ENCODE results near the gene ARHGEF1.
"Not testable (repeated sequence)": the region's sequence is repeated elsewhere in the genome, so short reads cannot be mapped to it uniquely, and the experiment has no call there.

The ARHGEF1 gene

GRCh38 chr19:41906916-41907680, 24.1 kb downstream of the ARHGEF1 start:
- no peak for DNase-seq

- no peak for DNase-seq
These were observed 25.1 kb downstream of the ARHGEF1 start for GRCh38 chr19:41907994-41908615.

DNA sequence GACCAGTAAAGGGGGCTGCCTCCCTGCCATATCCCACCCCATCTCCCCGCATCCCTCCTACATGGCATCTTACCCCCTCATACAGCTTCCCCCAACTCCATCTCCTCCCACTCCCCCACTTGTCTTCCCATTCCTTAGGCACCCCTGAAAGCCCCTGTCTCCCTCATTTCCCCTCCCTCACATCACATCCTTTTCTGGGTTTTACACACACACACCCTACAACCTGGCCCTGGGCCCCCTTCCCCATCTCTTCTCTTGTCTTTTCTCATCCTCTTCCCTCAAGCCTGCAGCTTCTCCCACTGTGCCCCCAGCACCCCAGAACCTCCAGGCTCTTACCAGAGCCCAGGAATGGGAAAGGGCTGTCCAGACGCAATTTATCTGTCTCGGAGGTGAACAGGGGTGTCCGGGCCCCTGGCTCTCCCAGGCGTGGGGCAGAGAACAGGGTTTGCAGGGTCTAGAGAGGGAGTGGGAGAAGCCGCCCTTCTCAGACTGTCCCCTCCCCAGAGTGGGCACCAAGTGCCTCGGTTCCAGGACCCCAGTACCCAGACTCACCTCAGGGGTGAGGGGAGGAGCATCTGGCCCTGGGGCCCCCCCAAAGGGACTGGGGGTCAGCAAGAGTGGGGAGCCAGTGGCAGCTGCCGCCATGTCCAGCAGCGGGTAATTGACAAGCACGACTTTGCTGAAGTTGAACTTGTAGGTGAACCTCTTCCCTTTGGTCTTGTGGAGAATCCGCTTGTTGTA, 25.9 kb downstream of the ARHGEF1 start:
- no peak for DNase-seq

DNA sequence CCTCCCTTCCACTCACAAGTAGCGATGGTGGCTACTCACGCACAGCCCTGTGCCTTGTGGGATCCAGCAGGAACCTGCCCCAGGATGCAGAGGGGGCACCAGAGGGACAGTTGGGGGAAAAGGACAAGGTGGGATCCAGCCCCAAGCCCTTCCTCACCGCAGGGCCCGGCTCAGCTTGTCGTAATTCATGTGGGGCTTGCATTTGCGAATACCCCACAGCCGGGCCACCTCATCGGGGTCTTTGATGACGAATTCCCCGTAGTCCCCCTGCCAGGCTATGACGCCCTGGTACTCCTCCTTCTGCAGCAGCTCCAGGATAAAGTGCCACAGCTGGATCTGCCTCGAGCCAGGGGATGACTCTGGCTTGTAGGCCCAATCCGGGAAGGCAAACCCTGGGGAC, 26.7 kb downstream of the ARHGEF1 start:
- no peak for DNase-seq

DNA sequence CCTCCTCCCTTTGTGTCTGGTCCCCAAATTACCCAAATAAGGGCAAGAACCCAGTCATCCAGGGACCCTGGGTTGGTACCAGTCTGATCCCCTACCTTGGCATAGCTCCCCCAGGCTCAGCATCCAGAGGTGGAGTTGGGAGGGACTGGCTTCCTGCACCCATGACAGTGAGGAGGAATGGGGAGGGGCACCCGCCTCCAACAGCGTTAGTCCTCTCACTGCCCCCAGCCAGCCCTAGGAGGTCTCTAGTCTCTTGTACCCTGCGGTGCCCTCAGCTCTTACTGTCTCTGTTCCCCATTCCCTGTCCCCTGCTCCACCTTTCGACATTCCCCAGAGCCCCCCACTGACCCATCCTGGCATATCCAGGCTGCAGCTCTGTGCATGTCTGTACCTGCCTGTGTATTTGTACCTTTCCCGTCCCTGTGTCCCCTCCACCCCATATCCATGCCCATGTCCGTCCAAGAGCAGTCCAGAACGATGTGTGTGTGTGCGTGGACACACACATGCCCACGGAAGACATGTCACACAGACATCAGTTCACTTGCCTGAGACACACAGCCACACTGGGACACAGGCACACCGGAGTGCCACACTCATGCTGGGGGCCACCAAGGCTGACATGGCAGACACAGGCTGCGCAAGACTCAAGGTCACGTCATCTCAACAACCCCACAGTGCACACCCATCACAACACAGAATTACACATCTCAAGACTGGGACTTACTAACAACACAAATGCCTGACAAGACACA, 27.4 kb downstream of the ARHGEF1 start:
- DNase-seq: no peak

DNA sequence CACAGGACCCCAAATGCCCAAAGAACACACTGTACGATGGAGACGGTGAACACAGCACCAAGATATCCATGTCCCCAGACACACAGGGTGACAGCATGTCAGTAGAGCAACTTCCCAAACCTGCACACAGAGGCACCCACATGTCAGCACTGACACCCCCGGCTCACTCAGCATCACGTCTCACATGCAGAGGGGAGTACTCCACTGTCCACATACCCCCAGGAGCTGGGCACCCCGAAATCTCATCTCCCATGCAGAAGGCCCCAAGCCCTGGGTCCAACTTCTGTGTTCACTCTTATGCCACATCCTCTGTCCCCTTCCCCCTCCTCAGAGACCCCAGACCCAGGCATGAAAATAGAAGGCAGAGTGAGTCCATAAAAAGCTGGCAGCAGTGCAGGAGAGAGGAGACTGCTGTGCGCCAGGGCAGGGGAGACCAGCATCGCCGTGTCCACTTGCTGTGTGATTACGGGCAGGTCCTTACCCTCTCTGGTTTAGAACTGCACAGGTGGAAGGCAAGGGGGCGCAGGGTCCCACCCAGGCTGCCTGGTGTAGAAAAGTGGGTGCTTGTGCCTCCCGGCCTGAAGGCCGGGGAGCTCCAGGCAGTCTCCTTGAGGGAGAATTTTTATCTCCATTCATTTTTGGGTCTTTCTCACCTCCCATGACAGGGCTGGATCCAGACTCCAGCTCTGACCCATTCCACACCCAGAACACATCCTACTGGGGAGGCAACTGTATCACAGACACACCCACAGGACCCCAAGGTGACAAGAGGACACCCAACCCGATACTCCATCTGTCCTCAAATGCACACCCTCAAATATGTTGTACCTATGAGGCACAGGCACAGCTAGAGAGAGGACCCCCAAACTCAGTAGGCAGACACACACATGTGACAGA, 28.3 kb downstream of the ARHGEF1 start:
- no peak for DNase-seq

DNA sequence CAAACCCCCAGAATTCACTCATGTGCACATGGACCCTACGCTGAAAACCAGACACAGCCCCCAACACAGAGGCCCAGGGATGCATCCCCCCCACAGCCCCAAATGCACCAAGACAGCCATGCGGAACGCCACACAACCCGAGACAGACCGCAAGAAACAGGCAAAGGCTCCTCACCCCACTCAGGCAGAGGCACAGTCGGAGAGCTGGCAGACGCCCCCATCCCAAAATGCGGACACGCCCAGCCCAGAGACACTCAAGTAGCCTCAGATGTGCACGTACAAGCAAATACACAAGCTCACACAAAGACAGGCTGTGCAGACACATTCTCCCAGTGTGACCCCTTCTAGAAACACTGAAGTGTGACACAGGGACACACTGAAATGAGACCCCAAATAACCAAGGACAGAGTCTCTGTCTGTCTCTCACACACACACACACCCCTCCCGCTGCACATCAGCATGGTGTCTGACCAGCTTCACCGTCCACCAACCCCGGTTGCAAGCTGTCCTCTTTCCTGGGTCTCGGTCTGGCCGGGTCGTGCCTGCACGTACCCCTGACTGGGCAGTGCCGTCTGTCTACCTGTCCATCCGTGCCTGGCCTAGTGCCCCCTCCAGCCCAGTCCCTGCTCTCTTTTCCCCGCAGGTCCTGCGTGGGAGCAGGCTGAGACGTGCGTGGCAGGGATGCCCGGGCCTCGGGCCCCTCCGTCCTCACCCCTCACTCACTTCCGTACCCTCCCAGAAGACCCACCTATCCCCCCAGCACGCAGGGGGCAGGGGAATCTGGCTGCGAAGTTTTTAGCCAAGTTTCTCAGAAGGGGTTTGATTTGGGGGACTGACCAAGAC, 29.1 kb downstream of the ARHGEF1 start:
- DNase-seq: no peak

- DNase-seq: no peak
These were observed 30.0 kb downstream of the ARHGEF1 start for GRCh38 chr19:41912899-41913537.

DNA sequence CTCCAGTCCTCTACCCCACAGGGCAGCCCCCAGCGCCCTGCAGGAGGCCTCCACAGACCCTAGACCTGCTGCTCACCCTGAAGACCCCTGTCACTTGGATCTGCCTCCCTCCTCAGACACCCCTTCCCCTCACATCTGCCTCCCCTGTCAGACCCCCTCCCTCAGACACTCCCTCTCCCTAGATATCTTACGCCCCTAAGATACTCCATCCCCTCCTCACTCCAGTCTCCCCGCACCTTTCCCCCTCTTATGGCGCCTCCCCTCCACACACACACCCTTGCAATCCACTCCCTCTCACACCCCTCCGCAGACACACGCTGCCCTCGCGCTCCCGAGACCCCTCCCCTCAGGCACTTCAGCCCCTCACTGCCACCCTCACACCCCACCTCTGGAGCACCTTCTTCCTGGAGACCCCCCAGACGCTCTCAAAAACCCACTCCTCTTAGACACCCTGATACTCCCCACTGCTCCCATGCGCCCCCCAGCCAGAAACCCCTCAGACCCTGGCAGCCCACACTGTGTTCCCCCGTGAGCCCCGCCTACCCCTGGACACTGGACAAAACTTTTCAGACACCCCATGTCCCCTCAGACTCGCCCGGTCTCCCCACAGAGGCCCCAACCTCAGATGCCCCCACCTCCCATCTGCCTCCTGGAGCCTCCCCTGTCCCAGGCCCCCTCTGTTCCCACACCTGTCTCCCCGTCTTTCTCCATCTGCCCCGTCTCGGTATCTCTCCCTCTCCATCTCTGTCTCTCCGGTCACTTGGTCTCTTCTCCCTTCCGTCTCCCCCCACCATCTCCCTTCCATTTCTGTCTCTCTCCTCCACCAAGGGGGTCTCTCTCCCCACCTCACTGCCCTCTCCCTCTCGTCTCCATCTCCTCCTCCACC, 30.8 kb downstream of the ARHGEF1 start:
- no peak for DNase-seq

DNA sequence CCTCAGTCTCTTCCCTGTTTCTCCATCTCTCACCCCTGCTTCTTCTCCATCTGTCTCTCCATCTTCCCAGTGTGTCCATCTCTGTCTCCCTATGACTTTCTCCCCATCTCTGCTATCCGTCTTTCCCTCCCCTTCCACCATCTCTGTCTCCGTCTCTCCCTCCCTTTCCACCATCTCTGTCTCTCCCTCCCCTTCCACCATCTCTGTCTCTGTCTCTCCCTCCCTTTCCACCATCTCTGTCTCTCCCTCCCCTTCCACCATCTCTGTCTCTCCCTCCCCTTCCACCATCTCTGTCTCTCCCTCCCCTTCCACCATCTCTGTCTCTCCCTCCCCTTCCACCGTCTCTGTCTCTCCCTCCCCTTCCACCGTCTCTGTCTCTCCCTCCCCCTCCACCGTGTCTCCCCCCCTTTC, 31.4 kb downstream of the ARHGEF1 start:
- not testable (repeated sequence) for DNase-seq

DNA sequence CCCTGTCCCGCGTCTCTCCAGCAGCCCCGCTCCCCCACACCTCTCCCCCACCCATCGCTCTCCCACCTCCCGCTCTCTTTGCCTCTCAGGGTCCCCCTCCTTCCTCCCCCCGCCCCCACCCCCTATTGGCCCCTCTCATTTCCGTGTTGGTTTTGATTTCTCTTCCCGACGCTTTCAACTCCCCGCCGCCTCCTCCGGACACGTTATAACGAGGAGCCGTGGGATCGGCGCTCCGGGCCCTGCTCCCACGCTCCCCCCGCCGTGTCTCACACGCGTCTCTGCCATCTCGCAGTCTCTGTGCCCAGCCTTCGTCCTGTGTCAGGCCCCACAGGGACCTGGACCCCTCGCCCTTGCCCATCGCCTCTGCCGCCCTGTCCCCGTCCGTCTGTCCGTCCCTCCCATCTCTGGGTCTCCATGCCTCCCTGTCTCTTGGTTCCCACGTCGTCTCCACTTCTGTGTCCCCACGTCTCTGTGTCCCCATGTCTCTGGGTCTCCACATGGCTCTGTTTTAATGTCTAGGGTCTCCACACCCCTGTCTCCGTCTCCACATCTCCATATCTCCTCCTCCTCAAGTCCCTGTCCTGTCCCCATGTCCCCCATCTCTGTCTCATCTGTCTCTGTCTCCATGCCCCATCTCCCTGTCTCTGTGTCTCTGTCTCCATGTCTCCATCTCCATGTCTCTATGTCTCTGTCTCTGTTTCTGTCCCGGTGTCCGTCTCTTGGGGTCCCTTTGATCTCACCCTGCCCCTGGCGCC, 32.2 kb downstream of the ARHGEF1 start:
- no peak for DNase-seq

GRCh38 chr19:41915776-41916414, 32.9 kb downstream of the ARHGEF1 start:
- DNase-seq: no peak

DNA sequence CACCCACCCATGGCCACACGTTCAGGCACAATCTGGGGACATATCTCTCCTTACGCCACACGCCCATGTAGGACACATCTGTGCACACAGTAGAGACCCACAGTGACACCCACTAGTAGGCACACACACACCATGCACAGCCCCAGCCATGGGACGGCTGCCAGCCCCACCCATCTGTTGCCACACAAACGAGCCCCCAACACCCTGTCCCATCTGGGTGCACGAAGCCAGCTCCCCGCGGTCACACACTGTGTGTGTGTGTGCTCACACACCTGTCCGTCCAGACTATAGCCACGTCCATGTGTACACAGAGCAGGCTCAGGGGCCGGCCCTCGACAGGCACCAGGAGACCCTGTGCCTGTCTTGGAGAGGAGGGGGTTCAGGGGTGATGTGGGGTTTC, 34.7 kb downstream of the ARHGEF1 start:
- no peak for DNase-seq

- no peak for DNase-seq
These were observed 35.1 kb downstream of the ARHGEF1 start for GRCh38 chr19:41918095-41918494.

DNA sequence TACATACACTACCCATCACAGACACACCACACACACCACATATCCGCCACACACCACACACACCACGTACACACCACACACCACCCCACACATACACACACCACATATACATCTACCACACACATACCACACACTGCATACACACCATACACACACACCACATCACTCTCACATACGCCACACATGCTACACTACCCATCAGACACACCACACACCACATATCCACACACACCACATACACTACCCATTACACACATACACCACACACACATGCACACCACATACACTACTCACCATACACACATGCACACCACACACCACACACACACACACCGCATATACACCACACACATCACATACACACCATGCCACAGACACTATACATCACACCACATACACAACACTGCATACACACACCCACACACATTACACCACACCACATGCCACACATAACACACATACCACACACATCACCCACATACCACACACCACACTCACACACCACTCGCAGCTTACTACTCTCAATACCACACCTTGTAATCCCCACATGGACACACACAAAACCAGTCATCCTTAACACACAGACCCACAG, 35.8 kb downstream of the ARHGEF1 start:
- DNase-seq: no peak

- DNase-seq: no peak
These were observed 37.1 kb downstream of the ARHGEF1 start for GRCh38 chr19:41919948-41920712.
